Omental fat pad (tissue), 4 donors: Measurements from ENCODE around the gene TCP11. TPM values are rescaled to one million over a fixed set of nuclear protein-coding genes. Genes with fewer than 3 reads are reported as not detected.
A peak's percentile ranks its signal among the peaks of the same experiment; 100 is the strongest.

Experiments used
- ATAC-seq: fragments of 150-250 bp; one replicate; pipeline ENCODE4 v1.9.1; 2016; ENCODE audit warnings: mild to moderate bottlenecking, moderate library complexity; ENCODE audit not compliant: low FRiP score
- DNase-seq: peaks from one replicate; pipeline ENCODE4 v3.0.0-alpha.2; 2019; ENCODE audit warnings: low spot score
- CTCF ChIP-seq, 3 donors: fragments of 450-650 bp; IDR thresholded peaks; one replicate each; pipeline ENCODE4 v1.5.1; 2016 to 2017; ENCODE audit warnings: antibody characterized with exemption in 3 of 3, mild to moderate bottlenecking in 3 of 3, moderate library complexity in 2 of 3
- total RNA-seq, 4 donors: library from RNA; depleted of rRNA; stranded (reverse); fragments of >200 nt; gene quantifications; one replicate each; pipeline ENCODE4 v1.1.0, GENCODE V29; 2016

Gene TCP11
- total RNA-seq, 4 donors from 2014 or later = not detected

- no peak for DNase-seq
- ATAC-seq = no peak
- no peak for TF ChIP-seq CTCF (IDR thresholded peaks at IDR 0.05)
Measured at GRCh38 chr6:35090734-35091133, 50.4 kb downstream of the TCP11 start.

- TF ChIP-seq CTCF (IDR thresholded peaks at IDR 0.05) = no peak
- ATAC-seq (peak; percentile 31), DNase-seq (no peak)
Measured at GRCh38 chr6:35089935-35090505, 51.1 kb downstream of the TCP11 start.

GRCh38 chr6:35089216-35089934, 51.8 kb downstream of the TCP11 start:
- ATAC-seq (no peak), DNase-seq (no peak)
- no peak for TF ChIP-seq CTCF (IDR thresholded peaks at IDR 0.05)

- no peak for TF ChIP-seq CTCF (IDR thresholded peaks at IDR 0.05)
- DNase-seq = no peak
- no peak for ATAC-seq
Measured at GRCh38 chr6:35088281-35089215, 52.6 kb downstream of the TCP11 start.

GRCh38 chr6:35087361-35088280, 53.5 kb downstream of the TCP11 start:
- ATAC-seq (no peak), DNase-seq (no peak)
- no peak for TF ChIP-seq CTCF (IDR thresholded peaks at IDR 0.05)

GRCh38 chr6:35086636-35087360, 54.3 kb downstream of the TCP11 start:
- no peak for DNase-seq

More at GRCh38 chr6:35086636-35087360, 54.3 kb downstream of the TCP11 start:
- ATAC-seq = no peak
- no peak for TF ChIP-seq CTCF (IDR thresholded peaks at IDR 0.05)
